Loucy (cell line): Measurements from ENCODE around the gene PKNOX2.

Source experiments
- H2AFZ ChIP-seq: fragments of 200-600 bp; sonication (generic); 2 replicates; pipeline ENCODE4 v1.6.0; 2016; ENCODE audit warnings: antibody characterized with exemption, mild to moderate bottlenecking, low read length, moderate library complexity
- H3F3A ChIP-seq: fragments of 200-600 bp; 2 replicates; pipeline ENCODE4 v1.6.0; 2016; ENCODE audit warnings: antibody characterized with exemption, low read depth, mild to moderate bottlenecking
- H3K27me3 ChIP-seq: fragments of 200-600 bp; sonication (generic); 2 replicates; pipeline ENCODE4 v1.6.1; 2014; ENCODE audit warnings: low read length, mild to moderate bottlenecking; ENCODE audit not compliant: insufficient read depth, poor library complexity, severe bottlenecking
- H3K36me3 ChIP-seq: fragments of 200-600 bp; sonication (generic); 2 replicates; pipeline ENCODE4 v1.6.1; 2016; ENCODE audit warnings: low read length; ENCODE audit not compliant: insufficient read depth
- H3K4me1 ChIP-seq: fragments of 200-600 bp; sonication (generic); 2 replicates; pipeline ENCODE4 v1.5.1; 2014; ENCODE audit warnings: low read length, mild to moderate bottlenecking; ENCODE audit not compliant: insufficient read depth, poor library complexity, severe bottlenecking
- H3K4me2 ChIP-seq: fragments of 200-600 bp; sonication (generic); 2 replicates; pipeline ENCODE4 v1.6.0; 2014; ENCODE audit warnings: antibody characterized with exemption, low read length, low read depth, mild to moderate bottlenecking; ENCODE audit not compliant: poor library complexity, severe bottlenecking
- H3K4me3 ChIP-seq: fragments of 200-600 bp; sonication (generic); 2 replicates; pipeline ENCODE4 v1.5.1; 2014; ENCODE audit warnings: low read length, mild to moderate bottlenecking, mixed read lengths; ENCODE audit not compliant: poor library complexity, severe bottlenecking
- H3K79me2 ChIP-seq: fragments of 200-600 bp; sonication (generic); 2 replicates; pipeline ENCODE4 v1.6.1; 2014; ENCODE audit warnings: low read length; ENCODE audit not compliant: insufficient read depth
- H3K9ac ChIP-seq: fragments of 200-600 bp; sonication (generic); 2 replicates; pipeline ENCODE4 v1.6.0; 2014; ENCODE audit warnings: mild to moderate bottlenecking, low read depth, low read length, moderate library complexity; ENCODE audit not compliant: poor library complexity, severe bottlenecking
- H3K9me2 ChIP-seq: fragments of 200-600 bp; sonication (generic); replicated peaks from 2 replicates; pipeline ENCODE4 v1.6.1; 2016; ENCODE audit warnings: low read depth, low read length, mixed read lengths
- H3K9me3 ChIP-seq: fragments of 200-600 bp; sonication (generic); 2 replicates; pipeline ENCODE4 v1.6.1; 2014; ENCODE audit warnings: mild to moderate bottlenecking, antibody characterized with exemption, low read length, low read depth; ENCODE audit not compliant: insufficient read depth
- H4K20me1 ChIP-seq: fragments of 200-600 bp; sonication (generic); 2 replicates; pipeline ENCODE4 v1.6.0; 2014; ENCODE audit warnings: antibody characterized with exemption, low read length, mild to moderate bottlenecking; ENCODE audit not compliant: insufficient read depth, poor library complexity, severe bottlenecking
- EZH2phosphoT487 ChIP-seq: fragments of 200-600 bp; IDR thresholded peaks from 2 replicates; pipeline ENCODE4 v1.6.1; 2018; ENCODE audit warnings: antibody characterized with exemption, mild to moderate bottlenecking, moderate library complexity, borderline replicate concordance
- TF ChIP-seq, protein P1 (sequence below): fragments of 200-600 bp; sonication (generic); conservative IDR thresholded peaks from 2 replicates; pipeline ENCODE4 v1.5.1; 2014; ENCODE audit warnings: mild to moderate bottlenecking, antibody characterized with exemption, low read length

Gene PKNOX2

DNA sequence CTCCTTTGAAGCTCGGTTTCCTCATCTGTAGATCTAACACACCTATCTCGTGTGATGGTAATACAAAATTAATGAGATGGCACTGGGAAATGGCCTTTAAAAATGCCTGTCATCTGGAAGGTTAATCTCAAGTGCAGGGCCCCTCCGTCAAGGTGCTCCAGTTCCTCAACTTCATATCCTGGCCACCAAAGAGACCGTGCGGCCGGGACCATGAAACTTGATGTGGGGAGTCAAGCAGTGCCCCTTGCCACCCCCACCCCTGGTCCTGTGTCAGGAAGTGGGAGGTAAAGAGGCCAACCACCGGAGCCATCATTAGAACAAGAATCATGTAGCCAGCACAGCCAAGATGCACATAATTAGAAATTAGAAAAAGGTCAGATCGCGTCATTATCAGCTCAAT lies 223.3 kb downstream of the PKNOX2 start:
- Histone ChIP-seq H4K20me1 (no peaks in the 10 kb centered on the region), H2AFZ (no peak overlapping the region), H3F3A (no peaks in the 10 kb centered on the region), H3K4me2 (no peak overlapping the region), H3K9ac (no peak overlapping the region), H3K4me3 (no peak overlapping the region), H3K36me3 (no peaks in the 10 kb centered on the region), H3K9me2 (no peaks in the 10 kb centered on the region), H3K27me3 (no peaks in the 10 kb centered on the region), H3K9me3 (no peaks in the 10 kb centered on the region), H3K4me1 (no peaks in the 10 kb centered on the region), H3K79me2 (no peaks in the 10 kb centered on the region)
- TF ChIP-seq, protein P1, sequence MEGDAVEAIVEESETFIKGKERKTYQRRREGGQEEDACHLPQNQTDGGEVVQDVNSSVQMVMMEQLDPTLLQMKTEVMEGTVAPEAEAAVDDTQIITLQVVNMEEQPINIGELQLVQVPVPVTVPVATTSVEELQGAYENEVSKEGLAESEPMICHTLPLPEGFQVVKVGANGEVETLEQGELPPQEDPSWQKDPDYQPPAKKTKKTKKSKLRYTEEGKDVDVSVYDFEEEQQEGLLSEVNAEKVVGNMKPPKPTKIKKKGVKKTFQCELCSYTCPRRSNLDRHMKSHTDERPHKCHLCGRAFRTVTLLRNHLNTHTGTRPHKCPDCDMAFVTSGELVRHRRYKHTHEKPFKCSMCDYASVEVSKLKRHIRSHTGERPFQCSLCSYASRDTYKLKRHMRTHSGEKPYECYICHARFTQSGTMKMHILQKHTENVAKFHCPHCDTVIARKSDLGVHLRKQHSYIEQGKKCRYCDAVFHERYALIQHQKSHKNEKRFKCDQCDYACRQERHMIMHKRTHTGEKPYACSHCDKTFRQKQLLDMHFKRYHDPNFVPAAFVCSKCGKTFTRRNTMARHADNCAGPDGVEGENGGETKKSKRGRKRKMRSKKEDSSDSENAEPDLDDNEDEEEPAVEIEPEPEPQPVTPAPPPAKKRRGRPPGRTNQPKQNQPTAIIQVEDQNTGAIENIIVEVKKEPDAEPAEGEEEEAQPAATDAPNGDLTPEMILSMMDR = no peak
- TF ChIP-seq EZH2phosphoT487 = no peak

DNA sequence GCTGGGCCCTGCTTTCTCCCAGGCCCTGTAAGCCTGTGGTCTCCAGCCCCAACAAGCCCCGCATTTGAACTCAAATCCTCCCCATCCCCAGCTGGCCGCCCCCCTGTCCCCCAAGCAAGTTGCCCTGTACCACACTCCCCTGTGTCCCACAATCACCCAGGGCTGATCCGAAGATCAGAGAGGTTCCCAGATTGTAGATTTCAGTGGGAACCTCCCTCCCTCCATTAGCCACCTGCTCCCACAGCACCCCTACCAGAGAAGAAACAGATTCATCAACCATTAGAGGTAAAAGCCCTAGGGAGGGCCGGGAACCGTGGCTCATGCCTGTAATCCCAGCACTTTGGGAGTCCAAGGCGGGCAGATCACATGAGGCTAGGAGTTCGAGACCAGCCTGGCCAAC lies 224.1 kb downstream of the PKNOX2 start:
- Histone ChIP-seq H4K20me1 (no peaks in the 10 kb centered on the region), H3K79me2 (no peaks in the 10 kb centered on the region), H3K36me3 (no peaks in the 10 kb centered on the region), H3K9me2 (no peaks in the 10 kb centered on the region), H3K4me3 (no peak overlapping the region), H3K9me3 (no peaks in the 10 kb centered on the region), H3K4me2 (no peak overlapping the region), H3K9ac (no peak overlapping the region), H2AFZ (no peak overlapping the region), H3K27me3 (no peaks in the 10 kb centered on the region), H3F3A (no peaks in the 10 kb centered on the region), H3K4me1 (no peaks in the 10 kb centered on the region)
- no peak for TF ChIP-seq EZH2phosphoT487
- TF ChIP-seq, protein P1 = no peak

GRCh38 chr11:125389339-125390166 lies 225.0 kb downstream of the PKNOX2 start:
- Histone ChIP-seq H3K4me3 (no peak overlapping the region), H3K4me2 (no peak overlapping the region), H3K9ac (no peak overlapping the region), H3K36me3 (no peaks in the 10 kb centered on the region), H3K9me3 (no peaks in the 10 kb centered on the region), H3K27me3 (no peaks in the 10 kb centered on the region), H4K20me1 (no peaks in the 10 kb centered on the region), H3F3A (no peaks in the 10 kb centered on the region), H3K9me2 (no peaks in the 10 kb centered on the region), H2AFZ (no peak overlapping the region), H3K79me2 (no peaks in the 10 kb centered on the region), H3K4me1 (no peaks in the 10 kb centered on the region)
- TF ChIP-seq, protein P1 = no peak
- no peak for TF ChIP-seq EZH2phosphoT487
